Type B pancreatic cell (in vitro differentiated cells): ENCODE results near the gene TUFT1. TPM values are rescaled to one million over a fixed set of nuclear protein-coding genes. Genes with fewer than 3 reads are reported as not detected.

ENCODE experiments used
- DNase-seq: peaks from one replicate; pipeline ENCODE4 v3.0.0; 2021; ENCODE audit warnings: mixed read lengths; ENCODE audit not compliant: unreplicated experiment; ENCODE audit errors: extremely low spot score
- H3K27ac Mint-ChIP-seq: 2 replicates; pipeline ENCODE4 v1.8.0; 2021; ENCODE audit warnings: mild to moderate bottlenecking, mixed read lengths
- H3K27me3 Mint-ChIP-seq: 2 replicates; pipeline ENCODE4 v1.8.0; 2021; ENCODE audit warnings: mixed read lengths
- H3K36me3 Mint-ChIP-seq: 2 replicates; pipeline ENCODE4 v1.8.0; 2021; ENCODE audit warnings: mixed read lengths
- H3K4me1 Mint-ChIP-seq: one replicate; pipeline ENCODE4 v1.8.0; 2021; ENCODE audit warnings: mixed read lengths; ENCODE audit not compliant: unreplicated experiment
- H3K4me3 Mint-ChIP-seq: 2 replicates; pipeline ENCODE4 v1.8.0; 2021; ENCODE audit warnings: mild to moderate bottlenecking, mixed read lengths
- H3K9me3 Mint-ChIP-seq: 2 replicates; pipeline ENCODE4 v1.8.0; 2021; ENCODE audit warnings: mixed read lengths
- CTCF ChIP-seq: fragments of 200-600 bp; sonication (generic); conservative IDR thresholded peaks from 2 replicates; pipeline ENCODE4 v1.5.0; 2021; ENCODE audit warnings: antibody characterized with exemption, mild to moderate bottlenecking
- total RNA-seq: library from RNA; stranded (reverse); gene quantifications from 2 replicates; pipeline ENCODE4 v1.2.1, GENCODE V29; 2021; ENCODE audit warnings: low replicate concordance

Gene TUFT1
- total RNA-seq, 1 donor from 2014 or later: 15.5 TPM

DNA sequence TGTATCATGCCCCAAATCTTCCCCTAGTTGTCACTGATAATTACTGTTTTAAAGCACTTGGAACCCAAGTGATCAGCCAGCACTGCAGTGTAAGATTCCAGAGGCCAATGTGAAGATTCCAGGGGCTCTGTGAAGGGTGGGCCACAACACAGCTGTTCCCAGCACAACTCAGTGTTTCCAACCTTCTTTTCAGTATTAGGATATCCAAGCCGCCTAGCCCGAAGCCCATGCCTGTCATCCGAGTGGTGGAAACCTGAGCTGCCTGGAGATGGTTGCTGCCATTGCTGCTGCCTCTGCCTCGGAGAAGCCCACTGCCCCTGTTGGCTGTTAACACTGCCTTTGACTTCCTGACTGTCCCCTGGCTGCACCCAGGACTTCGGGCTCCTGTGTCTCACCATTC is 41.3 kb downstream of the TUFT1 start:
- Mint-ChIP-seq H3K36me3 (peaks cover 15% of the 10 kb centered on the region), H3K4me3 (no peak overlapping the region), H3K4me1 (peaks cover 18% of the 10 kb centered on the region), H3K27me3 (no peaks in the 10 kb centered on the region), H3K9me3 (no peaks in the 10 kb centered on the region), H3K27ac (peak overlapping the region; percentile 90)
- TF ChIP-seq CTCF: no peak
- DNase-seq: no peak

DNA sequence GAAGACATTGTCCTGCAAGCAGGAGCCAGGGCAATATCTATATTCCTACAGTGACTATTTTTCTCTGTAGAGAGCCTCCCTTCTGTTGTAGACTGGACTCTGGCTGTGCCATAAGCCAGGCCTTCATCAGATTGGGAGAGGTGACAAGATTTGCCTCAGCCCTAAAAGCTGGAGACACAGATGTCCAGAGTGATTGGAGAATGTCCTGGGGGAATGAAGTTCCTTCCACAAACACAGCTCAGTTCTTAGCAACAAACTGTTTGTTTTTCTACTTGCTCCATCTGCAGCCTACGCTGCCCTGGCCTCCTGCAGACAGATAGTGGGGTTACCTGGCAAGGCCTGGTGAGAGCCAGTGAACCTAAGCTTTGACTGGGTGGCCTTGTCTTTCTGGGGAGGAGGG is 41.8 kb downstream of the TUFT1 start:
- Mint-ChIP-seq H3K27ac (peak overlapping the region; percentile 90), H3K4me1 (peaks cover 18% of the 10 kb centered on the region), H3K36me3 (peaks cover 14% of the 10 kb centered on the region), H3K4me3 (no peak overlapping the region), H3K27me3 (no peaks in the 10 kb centered on the region), H3K9me3 (no peaks in the 10 kb centered on the region)
- no peak for TF ChIP-seq CTCF
- DNase-seq: no peak

DNA sequence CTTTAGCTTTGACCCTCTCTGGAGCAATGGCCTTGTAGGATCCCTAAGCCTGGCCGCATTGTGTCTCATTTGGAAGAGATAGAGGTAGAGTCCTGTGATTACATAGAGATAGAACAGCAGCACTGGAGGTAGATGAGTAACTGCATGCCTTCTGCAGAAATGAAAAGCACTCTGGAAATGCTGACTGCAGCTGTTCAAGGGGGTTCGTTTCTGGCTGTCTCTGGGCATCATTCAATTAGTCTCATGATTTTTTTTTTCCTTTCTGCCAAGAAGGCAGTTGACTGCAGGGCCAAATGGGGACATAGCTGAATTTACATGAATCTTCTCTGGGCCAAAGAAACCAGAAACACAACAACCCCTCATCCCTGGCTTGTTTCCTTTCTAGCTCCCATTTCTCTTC is 43.7 kb downstream of the TUFT1 start:
- Mint-ChIP-seq H3K27ac (peak overlapping the region; percentile 90), H3K36me3 (peaks cover 10% of the 10 kb centered on the region), H3K27me3 (no peaks in the 10 kb centered on the region), H3K9me3 (no peaks in the 10 kb centered on the region), H3K4me3 (no peak overlapping the region), H3K4me1 (peaks cover 18% of the 10 kb centered on the region)
- no peak for TF ChIP-seq CTCF
- no peak for DNase-seq

GRCh38 chr1:151584278-151584677 is 44.2 kb downstream of the TUFT1 start:
- Mint-ChIP-seq H3K27me3 (no peaks in the 10 kb centered on the region), H3K4me1 (peaks cover 18% of the 10 kb centered on the region), H3K4me3 (no peak overlapping the region), H3K9me3 (no peaks in the 10 kb centered on the region), H3K27ac (peak overlapping the region; percentile 90), H3K36me3 (peaks cover 10% of the 10 kb centered on the region)
- no peak for DNase-seq
- no peak for TF ChIP-seq CTCF

DNA sequence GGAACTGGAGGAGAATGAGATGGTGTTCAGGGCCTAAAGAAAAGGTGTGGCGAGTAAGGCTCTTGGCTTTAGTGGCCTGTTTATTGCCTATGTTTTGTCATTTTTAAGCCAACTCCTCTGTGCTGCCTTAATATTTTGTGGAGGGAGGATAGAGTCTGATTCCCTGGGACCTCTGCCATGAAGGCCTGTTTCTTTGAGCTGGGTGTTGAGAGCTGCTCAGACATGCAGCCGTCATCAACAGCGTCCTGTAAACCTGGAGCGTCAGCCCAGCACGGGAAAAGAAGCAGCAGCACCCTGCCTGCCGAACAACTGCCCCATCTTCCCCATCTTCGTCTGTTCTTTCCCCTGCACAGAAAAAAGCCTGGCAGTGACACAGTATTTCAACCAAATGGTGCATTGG is 44.7 kb downstream of the TUFT1 start:
- H3K27me3 Mint-ChIP-seq: no peaks in the 10 kb centered on the region
- no peak for DNase-seq
- H3K9me3 Mint-ChIP-seq: no peaks in the 10 kb centered on the region
- no peak for TF ChIP-seq CTCF
- peaks cover 10% of the 10 kb centered on the region for H3K36me3 Mint-ChIP-seq
- H3K4me1 Mint-ChIP-seq: peaks cover 18% of the 10 kb centered on the region
- H3K27ac Mint-ChIP-seq: peak overlapping the region; percentile 90
- H3K4me3 Mint-ChIP-seq: no peak overlapping the region

DNA sequence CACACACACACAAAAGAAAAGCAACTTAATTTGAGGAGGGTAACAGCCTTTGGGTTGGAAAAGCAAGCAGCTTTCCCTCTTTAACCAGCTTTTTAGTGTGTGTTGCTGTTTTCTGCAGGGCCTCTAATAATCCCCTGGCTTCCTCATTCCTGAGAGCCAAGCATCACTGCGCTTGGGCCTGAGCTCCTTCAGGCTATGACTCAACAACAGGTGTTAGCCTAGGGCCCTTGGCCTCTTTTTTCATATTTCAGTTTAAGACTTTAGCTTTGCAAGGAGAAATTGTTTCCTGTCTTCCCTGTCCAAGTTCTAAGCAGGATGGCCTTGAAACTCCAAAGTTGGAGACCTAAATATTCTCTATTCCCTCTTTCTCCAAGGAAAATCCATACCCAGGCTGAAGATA is 45.5 kb downstream of the TUFT1 start:
- TF ChIP-seq CTCF: no peak
- DNase-seq: no peak
- peaks cover 5% of the 10 kb centered on the region for H3K36me3 Mint-ChIP-seq
- peaks cover 18% of the 10 kb centered on the region for H3K4me1 Mint-ChIP-seq
- H3K27ac Mint-ChIP-seq: peak overlapping the region; percentile 90
- H3K9me3 Mint-ChIP-seq: peaks cover under 1% of the 10 kb centered on the region
- no peaks in the 10 kb centered on the region for H3K27me3 Mint-ChIP-seq
- H3K4me3 Mint-ChIP-seq: peak overlapping the region; percentile 14
